Inflammatory macrophage treated with lipopolysaccharide for 4 hours (primary cell): ENCODE data around the gene SLC24A4.

Source experiments
- DNase-seq: peaks from one replicate; pipeline ENCODE4 v3.0.0-alpha.2; 2020

Gene SLC24A4

GRCh38 chr14:92323011-92323915 lies at the start of gene SLC24A4:
TSS of gene SLC24A4 (plus strand) at chr14:92323165. CDS start at chr14:92323831, 666 bp downstream.
- peak; percentile 14 for DNase-seq

GRCh38 chr14:92273166-92273565 lies 49.8 kb upstream of the SLC24A4 start:
- DNase-seq: no peak

- DNase-seq: no peak
Observed at GRCh38 chr14:92274055-92274454, 48.9 kb upstream of the SLC24A4 start.

- no peak for DNase-seq
Observed at GRCh38 chr14:92276074-92276473, 46.9 kb upstream of the SLC24A4 start.

GRCh38 chr14:92277031-92277430 lies 45.9 kb upstream of the SLC24A4 start:
- no peak for DNase-seq

GRCh38 chr14:92280554-92281262 lies 42.3 kb upstream of the SLC24A4 start:
- DNase-seq: no peak

GRCh38 chr14:92282669-92283068 lies 40.3 kb upstream of the SLC24A4 start:
- no peak for DNase-seq

- DNase-seq: no peak
Observed at GRCh38 chr14:92285311-92285710, 37.7 kb upstream of the SLC24A4 start.

GRCh38 chr14:92287987-92288386 lies 35.0 kb upstream of the SLC24A4 start:
- DNase-seq: no peak

GRCh38 chr14:92288994-92289660 lies 33.8 kb upstream of the SLC24A4 start:
- DNase-seq: no peak

- DNase-seq: no peak
Observed at GRCh38 chr14:92292673-92293072, 30.3 kb upstream of the SLC24A4 start.

GRCh38 chr14:92294506-92294905 lies 28.5 kb upstream of the SLC24A4 start:
- DNase-seq: no peak

GRCh38 chr14:92297818-92298595 lies 25.0 kb upstream of the SLC24A4 start:
- DNase-seq: no peak

- DNase-seq: no peak
Observed at GRCh38 chr14:92302481-92302880, 20.5 kb upstream of the SLC24A4 start.

- no peak for DNase-seq
Observed at GRCh38 chr14:92308716-92309115, 14.2 kb upstream of the SLC24A4 start.

GRCh38 chr14:92309968-92310530 lies 12.9 kb upstream of the SLC24A4 start:
- no peak for DNase-seq

- no peak for DNase-seq
Observed at GRCh38 chr14:92310776-92311375, 12.1 kb upstream of the SLC24A4 start.

GRCh38 chr14:92314182-92314581 lies 8.8 kb upstream of the SLC24A4 start:
- DNase-seq: no peak

GRCh38 chr14:92315050-92315805 lies 7.7 kb upstream of the SLC24A4 start:
- no peak for DNase-seq

- DNase-seq: no peak
Observed at GRCh38 chr14:92316176-92316575, 6.8 kb upstream of the SLC24A4 start.

GRCh38 chr14:92316937-92317336 lies 6.0 kb upstream of the SLC24A4 start:
- DNase-seq: no peak
